ENCODE measurements around the gene RRP9.

RRP9 gene

DNA sequence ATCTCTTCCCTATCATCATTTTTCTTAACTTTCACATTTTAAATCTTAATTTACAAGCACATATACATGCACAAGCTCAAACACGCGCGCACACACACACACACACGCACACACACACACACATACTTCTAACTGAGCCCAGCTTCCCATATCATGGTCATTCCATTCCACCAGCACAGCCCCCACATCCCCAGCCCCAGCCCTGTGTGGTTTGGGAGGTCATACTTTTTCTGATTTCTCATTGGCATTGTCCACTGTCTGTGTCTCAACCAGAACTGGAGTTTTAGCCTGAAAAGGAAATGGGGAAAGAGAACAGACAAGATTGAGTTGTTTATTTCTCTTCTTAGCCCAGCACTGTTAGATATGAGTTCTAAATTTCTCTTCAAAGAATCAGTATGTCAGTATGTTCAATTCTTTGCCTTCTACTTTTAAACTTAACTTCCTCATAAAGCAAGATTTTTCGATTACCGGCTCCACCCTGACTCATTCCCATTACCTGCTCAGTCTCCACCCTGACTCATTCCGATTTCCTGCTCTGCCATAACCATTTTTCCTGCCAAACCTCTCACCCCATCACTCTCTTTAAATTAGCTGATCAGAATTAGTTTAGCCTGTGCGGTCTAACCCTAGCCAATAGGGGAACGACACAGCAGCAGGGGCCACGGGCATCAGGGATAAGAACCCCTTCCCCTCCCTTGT, 44.9 kb downstream of the RRP9 start:
- no peak for DNase-seq

DNA sequence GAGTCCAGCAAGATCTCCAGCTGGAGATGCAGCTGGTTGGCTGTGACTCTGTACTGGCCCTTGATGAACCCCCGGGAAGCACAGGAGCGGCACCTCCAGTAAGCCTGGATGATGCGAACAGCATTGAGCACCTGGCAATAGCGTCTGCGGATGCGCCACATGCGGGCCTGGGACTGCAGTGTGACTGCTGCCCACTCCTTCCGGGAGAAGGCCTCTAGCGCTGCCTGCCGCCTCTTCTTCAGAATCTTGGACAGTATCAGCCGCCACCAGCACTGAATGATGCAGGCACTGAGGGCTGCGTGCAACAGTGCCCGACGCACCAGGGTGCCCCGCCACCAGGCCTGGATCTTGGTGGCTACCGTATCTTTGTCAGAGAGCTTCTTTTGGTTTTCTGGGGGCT, 46.8 kb downstream of the RRP9 start:
- no peak for DNase-seq

DNA sequence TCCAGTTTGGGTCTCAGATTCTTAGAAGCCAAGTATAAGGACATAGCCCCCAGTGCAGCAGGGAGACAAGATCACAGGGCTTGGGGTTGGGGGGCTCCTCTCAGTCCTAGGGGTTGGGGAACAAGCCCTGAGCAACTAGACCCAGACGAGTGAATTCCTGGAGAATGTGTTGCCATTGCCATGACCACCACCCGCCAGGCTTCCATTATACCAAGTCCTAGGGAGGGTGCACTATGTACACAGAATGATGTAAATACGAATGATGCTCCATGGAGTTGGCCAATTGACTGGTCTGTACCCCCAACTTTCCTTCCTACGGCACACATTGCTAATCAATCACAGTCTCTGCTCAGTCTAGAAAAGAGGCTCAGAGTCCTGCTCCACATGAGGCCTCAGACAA, 47.3 kb downstream of the RRP9 start:
- DNase-seq, result no peak

DNA sequence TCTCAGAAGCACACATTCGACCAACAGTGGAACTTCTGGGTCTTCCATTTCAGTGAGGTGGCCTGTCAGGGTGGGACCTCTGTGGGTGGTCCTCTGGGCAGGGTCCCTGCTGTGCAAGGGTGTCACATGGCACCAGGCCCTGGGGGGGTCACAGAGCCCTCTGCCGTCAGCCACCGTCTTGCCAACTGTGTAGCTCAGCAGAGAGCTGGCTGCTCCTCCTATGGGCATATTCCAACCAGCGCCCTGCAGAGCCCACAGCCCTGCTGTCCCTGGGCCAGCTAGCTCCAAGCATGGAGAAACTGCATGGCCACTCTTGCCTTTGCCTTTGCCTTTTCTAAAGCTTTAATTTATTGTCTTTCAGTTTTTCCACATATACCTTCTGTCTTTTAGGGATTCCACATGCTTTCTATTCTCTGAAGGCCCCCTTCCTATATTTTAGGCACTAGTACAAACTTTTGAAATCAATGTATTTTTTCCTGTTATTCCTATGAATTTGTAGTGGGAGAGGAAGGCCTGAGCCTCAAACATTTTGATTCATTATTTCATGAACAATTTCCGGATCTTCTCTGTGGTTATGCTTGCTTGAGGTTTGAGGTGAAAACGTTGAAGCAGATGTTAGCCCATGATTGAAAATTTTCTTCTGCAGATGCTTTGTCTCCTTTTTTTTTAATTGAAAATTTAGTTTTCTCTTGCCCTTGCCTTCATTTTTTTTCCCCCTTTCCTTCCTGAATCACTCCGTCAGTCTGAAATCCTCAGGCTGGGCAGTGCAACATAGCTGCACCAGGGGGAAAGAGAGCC, 50.3 kb downstream of the RRP9 start:
- DNase-seq, result no peak

DNA sequence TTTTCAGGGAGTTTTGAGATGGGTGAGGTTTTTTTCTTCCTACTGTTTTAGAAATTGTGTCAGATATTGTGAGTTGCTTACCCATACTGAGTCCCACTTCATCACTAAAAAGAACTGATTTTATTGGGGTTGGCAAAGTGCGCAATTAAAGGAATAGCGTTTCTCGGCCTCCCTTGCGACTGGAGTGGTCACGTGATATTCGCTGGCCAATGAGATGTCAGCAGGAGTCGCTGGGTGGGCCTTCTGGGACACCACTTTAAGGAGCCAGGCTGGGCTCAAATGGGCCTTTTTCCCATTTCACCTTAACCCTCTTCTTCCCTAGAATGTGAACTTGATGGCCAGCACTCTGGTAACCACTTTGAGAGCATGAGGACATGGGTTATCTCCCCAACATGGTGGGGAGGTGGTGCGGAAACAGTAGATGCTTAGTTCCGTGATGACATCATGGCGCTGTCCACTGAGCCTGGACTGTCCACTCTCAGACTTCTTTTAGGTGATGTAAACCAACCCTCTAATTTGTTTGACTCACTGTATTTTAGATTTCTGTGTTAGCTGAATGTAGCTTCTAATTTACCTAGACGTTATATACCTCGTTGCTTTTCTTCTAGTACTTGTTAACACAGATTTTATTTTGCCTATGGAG, 53.1 kb downstream of the RRP9 start:
- DNase-seq, result no peak

DNA sequence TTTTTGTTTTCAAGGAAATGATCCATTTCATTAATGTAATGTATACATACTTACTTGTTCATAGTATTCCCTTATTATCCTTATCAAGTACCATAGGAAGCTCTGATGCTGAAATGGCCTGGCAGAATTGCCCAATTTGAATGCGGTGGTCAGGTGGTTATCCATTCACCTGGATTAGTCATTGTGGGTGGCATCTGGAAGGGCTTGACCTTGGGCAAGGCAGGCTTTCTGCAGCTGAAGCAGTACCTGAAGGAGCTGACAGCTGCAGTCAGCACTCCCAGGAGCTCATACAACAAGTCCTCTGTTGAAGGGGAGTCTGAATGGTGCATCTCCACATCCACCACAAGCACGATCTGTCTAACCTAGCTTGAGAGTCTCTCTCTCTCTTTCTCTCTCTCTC, 54.1 kb downstream of the RRP9 start:
- no peak for DNase-seq

DNA sequence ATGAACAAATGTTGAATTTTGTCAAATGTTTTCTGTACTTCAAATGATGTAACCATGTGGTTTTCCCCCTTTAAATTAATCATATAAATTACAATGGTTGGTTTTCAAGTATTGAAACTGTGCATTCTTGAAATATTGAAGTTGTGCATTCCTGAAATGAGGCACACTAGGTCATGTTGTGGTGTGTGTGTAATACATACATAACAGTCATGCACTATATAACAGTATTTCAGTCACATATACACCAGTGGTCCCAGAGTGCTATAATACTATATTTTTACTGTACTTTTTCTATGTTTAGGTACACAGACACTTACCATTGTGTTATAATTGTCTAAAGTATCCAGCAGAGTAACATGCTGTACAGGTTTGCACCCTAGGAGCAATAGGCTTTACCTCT, 55.3 kb downstream of the RRP9 start:
- no peak for DNase-seq

Data from bone marrow (tissue), 2 donors.